Breast epithelium (tissue), 4 donors: Measurements from ENCODE around the gene S100A14. TPM values are rescaled to one million over a fixed set of nuclear protein-coding genes. Genes with fewer than 3 reads are reported as not detected.

Experiments
- DNase-seq, 2 donors: peaks; one replicate each; pipeline ENCODE4 v3.0.0-alpha.2; 2019; ENCODE audit warnings: low spot score in 2 of 2
- H3K27ac ChIP-seq, 2 donors: fragments of 200-600 bp; sonication (generic) in 1 of 2; one replicate each; pipeline ENCODE4 v1.5.1; 2016 to 2019; ENCODE audit warnings: mild to moderate bottlenecking in 1 of 2
- H3K27me3 ChIP-seq, 2 donors: fragments of 200-600 bp; sonication (generic) in 1 of 2; one replicate each; pipeline versions ENCODE4 v1.5.1 to v1.6.0; 2017 to 2019; ENCODE audit warnings: control low read depth in 1 of 2, mild to moderate bottlenecking in 1 of 2
- H3K36me3 ChIP-seq: fragments of 200-600 bp; one replicate; pipeline ENCODE4 v1.5.1; 2019
- H3K4me1 ChIP-seq, 2 donors: fragments of 200-600 bp; sonication (generic); one replicate each; pipeline ENCODE4 v1.5.1; 2016 to 2019; ENCODE audit warnings: control low read depth in 1 of 2
- H3K4me3 ChIP-seq, 3 donors: fragments of 200-600 bp; sonication (generic); 1 replicate in 2 of 3; 2 replicates in 1 of 3; pipeline ENCODE4 v1.5.1; 2016 to 2019; ENCODE audit warnings: mild to moderate bottlenecking in 3 of 3, moderate library complexity in 2 of 3
- H3K9me3 ChIP-seq, 2 donors: fragments of 200-600 bp; sonication (generic) in 1 of 2; one replicate each; pipeline ENCODE4 v1.5.1; 2016 to 2019; ENCODE audit warnings: control low read depth in 1 of 2
- CTCF ChIP-seq, 3 donors: fragments of 450-650 bp; IDR thresholded peaks; one replicate each; pipeline ENCODE4 v1.5.1; 2016 to 2017; ENCODE audit warnings: antibody characterized with exemption in 3 of 3, mild to moderate bottlenecking in 3 of 3, moderate library complexity in 3 of 3
- POLR2A ChIP-seq: fragments of 450-650 bp; IDR thresholded peaks from one replicate; pipeline ENCODE4 v1.6.1; 2016; ENCODE audit warnings: antibody characterized with exemption, mild to moderate bottlenecking, moderate library complexity
- POLR2AphosphoS5 ChIP-seq, 3 donors: sonication (generic); formaldehyde crosslinking; IDR thresholded peaks; one replicate each; pipeline ENCODE4 v1.6.1; 2017; ENCODE audit warnings: antibody characterized with exemption in 3 of 3
- intact Hi-C: fragments of 100-400 bp; cut with DNase I; formaldehyde crosslinking; loops from one replicate; pipeline ENCODE4 v1.15.1; 2023; ENCODE audit warnings: low total_unique reads
- total RNA-seq, 3 donors: library from RNA; depleted of rRNA; stranded (reverse); fragments of >200 nt; gene quantifications; one replicate each; pipeline ENCODE4 v1.1.0, GENCODE V29; 2016

S100A14 gene
- total RNA-seq, 3 donors from 2014 or later = 70.1 to 99.2 TPM; not detected in 1

GRCh38 chr1:153624965-153625611, 9.0 kb upstream of the S100A14 start:
- no peak for TF ChIP-seq CTCF (IDR thresholded peaks at IDR 0.05)
- TF ChIP-seq POLR2A = no peak
- no peak for TF ChIP-seq POLR2AphosphoS5 (IDR thresholded peaks at IDR 0.05)
- H3K4me1 ChIP-seq = peaks cover 0 to 3% of the 10 kb centered on the region in 2 donors
- no peaks in the 10 kb centered on the region for H3K36me3 ChIP-seq
- peak overlapping the region in 1 of 3 donors; percentile 74 for H3K4me3 ChIP-seq
- H3K9me3 ChIP-seq = no peaks in the 10 kb centered on the region
- intact Hi-C loops = loop anchor here (10.0 kb wide), 1 partner anchor 50 kb away; no protein-coding TSS in a partner anchor
- no peaks in the 10 kb centered on the region for H3K27me3 ChIP-seq
- DNase-seq = no peak
- H3K27ac ChIP-seq = peak overlapping the region in 1 of 2 donors; percentile 97

- no peaks in the 10 kb centered on the region for H3K27me3 ChIP-seq
- TF ChIP-seq POLR2AphosphoS5 (IDR thresholded peaks at IDR 0.05) (no peak), POLR2A (no peak), CTCF (IDR thresholded peaks at IDR 0.05) (no peak)
- H3K4me3 ChIP-seq = no peak overlapping the region
- H3K4me1 ChIP-seq = peaks cover 0 to 3% of the 10 kb centered on the region in 2 donors
- no peak overlapping the region for H3K27ac ChIP-seq
- H3K36me3 ChIP-seq = no peaks in the 10 kb centered on the region
- intact Hi-C loops = loop anchor here (10.0 kb wide), 1 partner anchor 48 kb away; no protein-coding TSS in a partner anchor
- no peaks in the 10 kb centered on the region for H3K9me3 ChIP-seq
- DNase-seq = no peak
Observed at GRCh38 chr1:153623101-153623500, 7.0 kb upstream of the S100A14 start.

- no peak for DNase-seq
- intact Hi-C loops = no loop called here
- H3K9me3 ChIP-seq = no peaks in the 10 kb centered on the region
- H3K27me3 ChIP-seq = no peaks in the 10 kb centered on the region
- TF ChIP-seq CTCF (IDR thresholded peaks at IDR 0.05) (no peak), POLR2AphosphoS5 (IDR thresholded peaks at IDR 0.05) (no peak), POLR2A (no peak)
- H3K4me1 ChIP-seq = peaks cover 5 to 18% of the 10 kb centered on the region in 2 donors
- peak overlapping the region in 1 of 2 donors; percentile 45 for H3K27ac ChIP-seq
- no peaks in the 10 kb centered on the region for H3K36me3 ChIP-seq
- no peak overlapping the region for H3K4me3 ChIP-seq
Observed at GRCh38 chr1:153619171-153619570, 3.0 kb upstream of the S100A14 start.

- intact Hi-C loops = no loop called here
- TF ChIP-seq CTCF (IDR thresholded peaks at IDR 0.05) = peak; percentile 37 to 66 (median 47)
- TF ChIP-seq POLR2A = no peak
- peak in 1 of 3 donors; percentile 31 for TF ChIP-seq POLR2AphosphoS5 (IDR thresholded peaks at IDR 0.05)
- no peak overlapping the region for H3K4me3 ChIP-seq
- peak in 1 of 2 donors; percentile 66 for DNase-seq
- H3K27me3 ChIP-seq = no peaks in the 10 kb centered on the region
- H3K27ac ChIP-seq = peak overlapping the region; percentile 82 to 84
- H3K9me3 ChIP-seq = no peaks in the 10 kb centered on the region
- H3K36me3 ChIP-seq = no peaks in the 10 kb centered on the region
- H3K4me1 ChIP-seq = peaks cover 5 to 23% of the 10 kb centered on the region in 2 donors
Observed at GRCh38 chr1:153617663-153618062, 1.5 kb upstream of the S100A14 start.

- no peak overlapping the region for H3K4me3 ChIP-seq
- no peak for DNase-seq
- no peaks in the 10 kb centered on the region for H3K9me3 ChIP-seq
- H3K4me1 ChIP-seq = peaks cover 5 to 23% of the 10 kb centered on the region in 2 donors
- no peak for TF ChIP-seq POLR2A
- TF ChIP-seq POLR2AphosphoS5 (IDR thresholded peaks at IDR 0.05) = no peak
- TF ChIP-seq CTCF (IDR thresholded peaks at IDR 0.05) = no peak
- peak overlapping the region; percentile 82 to 84 for H3K27ac ChIP-seq
- intact Hi-C loops = no loop called here
- H3K36me3 ChIP-seq = no peaks in the 10 kb centered on the region
- no peaks in the 10 kb centered on the region for H3K27me3 ChIP-seq
Observed at GRCh38 chr1:153616917-153617311, 789 bp upstream of the S100A14 start.
